Neural cell (in vitro differentiated cells): ENCODE measurements around the gene PRELID3B. TPM values are rescaled to one million over a fixed set of nuclear protein-coding genes. Genes with fewer than 3 reads are reported as not detected.

Experiments used
- H2AFZ ChIP-seq: fragments of 200-600, 300-800 bp; sonication (generic), shearing (Covaris generic); 2 replicates; pipeline ENCODE4 v1.6.0; 2014; ENCODE audit warnings: low read depth, mild to moderate bottlenecking, antibody characterized with exemption, low read length, moderate library complexity
- H3F3A ChIP-seq: fragments of 200-600 bp; shearing (Covaris generic); 2 replicates; pipeline ENCODE4 v1.6.1; 2016; ENCODE audit warnings: mild to moderate bottlenecking, moderate library complexity, mixed read lengths, antibody characterized with exemption, low read length; ENCODE audit not compliant: insufficient read depth, poor library complexity, severe bottlenecking
- H3K27ac ChIP-seq: fragments of 200-600, 300-800 bp; sonication (generic), shearing (Covaris generic); 2 replicates; pipeline ENCODE4 v1.5.1; 2014; ENCODE audit warnings: mild to moderate bottlenecking, low read length, moderate library complexity
- H3K27me3 ChIP-seq: fragments of 300-800, 200-600 bp; sonication (generic), shearing (Covaris generic); 2 replicates; pipeline ENCODE4 v1.6.0; 2014; ENCODE audit warnings: mild to moderate bottlenecking, low read depth, low read length, moderate library complexity; ENCODE audit not compliant: insufficient read depth
- H3K36me3 ChIP-seq: fragments of 300-800, 200-600 bp; sonication (generic), shearing (Covaris generic); 2 replicates; pipeline ENCODE4 v1.5.1; 2014; ENCODE audit warnings: mild to moderate bottlenecking, antibody characterized with exemption, low read length, moderate library complexity; ENCODE audit not compliant: insufficient read depth
- H3K4me2 ChIP-seq: fragments of 300-800, 200-600 bp; sonication (generic), shearing (Covaris generic); 2 replicates; pipeline ENCODE4 v1.6.0; 2014; ENCODE audit warnings: mild to moderate bottlenecking, low read length
- H3K4me3 ChIP-seq: fragments of 300-800, 200-600 bp; sonication (generic), shearing (Covaris generic); 2 replicates; pipeline ENCODE4 v1.5.1; 2014; ENCODE audit warnings: mild to moderate bottlenecking, low read length, moderate library complexity
- H3K79me2 ChIP-seq: fragments of 200-600 bp; shearing (Covaris generic); replicated peaks from 2 replicates; pipeline ENCODE4 v1.6.0; 2014; ENCODE audit warnings: mild to moderate bottlenecking, low read length, moderate library complexity; ENCODE audit not compliant: insufficient read depth
- H3K9ac ChIP-seq: fragments of 300-800, 200-600 bp; sonication (generic), shearing (Covaris generic); 2 replicates; pipeline ENCODE4 v1.6.1; 2016; ENCODE audit warnings: mild to moderate bottlenecking, low read length, mixed read lengths
- H3K9me2 ChIP-seq: fragments of 200-600 bp; shearing (Covaris generic); 2 replicates; pipeline ENCODE4 v1.6.1; 2016; ENCODE audit warnings: mild to moderate bottlenecking, low read length, mixed read lengths; ENCODE audit not compliant: insufficient read depth
- H3K9me3 ChIP-seq: fragments of 200-600, 300-800 bp; sonication (generic), shearing (Covaris generic); 2 replicates; pipeline ENCODE4 v1.6.1; 2016; ENCODE audit warnings: mild to moderate bottlenecking, mixed run types, low read length, moderate library complexity, mixed read lengths
- H4K20me1 ChIP-seq: fragments of 200-600 bp; shearing (Covaris generic); 2 replicates; pipeline ENCODE4 v1.6.1; 2016; ENCODE audit warnings: mild to moderate bottlenecking, mixed run types; ENCODE audit not compliant: insufficient read depth
- CTCF ChIP-seq: fragments of 450-650 bp; IDR thresholded peaks from 2 replicates; pipeline ENCODE4 v1.5.1; 2014; ENCODE audit warnings: antibody characterized with exemption, mild to moderate bottlenecking, moderate library complexity; ENCODE audit not compliant: poor library complexity, severe bottlenecking
- EP300 ChIP-seq: fragments of 450-650 bp; conservative IDR thresholded peaks from 2 replicates; pipeline ENCODE4 v1.6.1; 2014; ENCODE audit warnings: antibody characterized with exemption, mild to moderate bottlenecking, moderate library complexity; ENCODE audit not compliant: poor library complexity, severe bottlenecking
- EZH2 ChIP-seq: fragments of 200-600, 300-800 bp; shearing (Covaris generic), sonication (generic); IDR thresholded peaks from 2 replicates; pipeline ENCODE4 v1.6.1; 2014; ENCODE audit warnings: antibody characterized with exemption, low read length, borderline replicate concordance, mild to moderate bottlenecking; ENCODE audit not compliant: insufficient read depth, poor library complexity, severe bottlenecking
- MXI1 ChIP-seq: fragments of 450-650 bp; conservative IDR thresholded peaks from 2 replicates; pipeline ENCODE4 v1.6.1; 2014; ENCODE audit warnings: antibody characterized with exemption, mild to moderate bottlenecking; ENCODE audit not compliant: poor library complexity, severe bottlenecking
- POLR2AphosphoS5 ChIP-seq: IDR thresholded peaks from 2 replicates; pipeline ENCODE4 v1.6.1; 2012
- RAD21 ChIP-seq: fragments of 450-650 bp; conservative IDR thresholded peaks from 2 replicates; pipeline ENCODE4 v1.6.1; 2014; ENCODE audit warnings: antibody characterized with exemption, mild to moderate bottlenecking, moderate library complexity
- SMC3 ChIP-seq: fragments of 450-650 bp; conservative IDR thresholded peaks from 2 replicates; pipeline ENCODE4 v1.6.1; 2014; ENCODE audit warnings: antibody characterized with exemption, mild to moderate bottlenecking, moderate library complexity; ENCODE audit not compliant: poor library complexity
- TAF1 ChIP-seq: IDR thresholded peaks from 2 replicates; pipeline ENCODE4 v1.6.1; 2012; ENCODE audit warnings: low read depth
- polyA plus RNA-seq: library from polyadenylated mRNA; depleted of rRNA; stranded (reverse); fragments of >200 nt; gene quantifications from 2 replicates; pipeline ENCODE4 v1.2.3, GENCODE V29; 2014
- TF ChIP-seq, protein P1 (sequence below): IDR thresholded peaks from 2 replicates; pipeline ENCODE4 v1.6.1; 2012; ENCODE audit warnings: borderline replicate concordance

The PRELID3B gene
- polyA plus RNA-seq, 1 donor from 2014 or later = 50.5 TPM

DNA sequence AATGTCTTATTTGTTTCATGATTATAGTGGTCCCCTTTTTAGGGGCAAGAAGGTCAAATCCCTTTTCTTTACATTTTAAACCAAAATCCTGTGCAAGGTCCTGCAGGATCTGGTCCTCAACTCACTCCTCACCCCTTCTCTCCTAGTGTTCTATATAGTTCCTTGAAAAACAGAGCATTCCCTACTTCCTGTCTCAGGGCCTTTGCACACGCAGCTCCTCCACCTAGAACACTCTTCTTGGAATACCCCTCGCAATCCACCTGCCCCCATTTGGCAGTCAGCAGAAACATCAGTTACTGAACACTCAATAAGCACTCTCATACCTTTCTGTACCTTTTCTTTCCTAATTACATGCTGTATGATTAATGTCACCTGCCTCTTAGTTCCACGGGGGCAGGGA, 7.2 kb downstream of the PRELID3B start:
- no peaks in the 10 kb centered on the region for H3K27me3 ChIP-seq
- H4K20me1 ChIP-seq = no peaks in the 10 kb centered on the region
- no peaks in the 10 kb centered on the region for H3K9me2 ChIP-seq
- no peak overlapping the region for H3K9ac ChIP-seq
- no peak overlapping the region for H3K27ac ChIP-seq
- H3K4me3 ChIP-seq = no peak overlapping the region
- no peaks in the 10 kb centered on the region for H3K9me3 ChIP-seq
- H2AFZ ChIP-seq = no peak overlapping the region
- no peaks in the 10 kb centered on the region for H3F3A ChIP-seq
- no peak overlapping the region for H3K4me2 ChIP-seq
- TF ChIP-seq MXI1 = no peak
- TF ChIP-seq POLR2AphosphoS5 = no peak
- TF ChIP-seq RAD21 = no peak
- TF ChIP-seq, protein P1, sequence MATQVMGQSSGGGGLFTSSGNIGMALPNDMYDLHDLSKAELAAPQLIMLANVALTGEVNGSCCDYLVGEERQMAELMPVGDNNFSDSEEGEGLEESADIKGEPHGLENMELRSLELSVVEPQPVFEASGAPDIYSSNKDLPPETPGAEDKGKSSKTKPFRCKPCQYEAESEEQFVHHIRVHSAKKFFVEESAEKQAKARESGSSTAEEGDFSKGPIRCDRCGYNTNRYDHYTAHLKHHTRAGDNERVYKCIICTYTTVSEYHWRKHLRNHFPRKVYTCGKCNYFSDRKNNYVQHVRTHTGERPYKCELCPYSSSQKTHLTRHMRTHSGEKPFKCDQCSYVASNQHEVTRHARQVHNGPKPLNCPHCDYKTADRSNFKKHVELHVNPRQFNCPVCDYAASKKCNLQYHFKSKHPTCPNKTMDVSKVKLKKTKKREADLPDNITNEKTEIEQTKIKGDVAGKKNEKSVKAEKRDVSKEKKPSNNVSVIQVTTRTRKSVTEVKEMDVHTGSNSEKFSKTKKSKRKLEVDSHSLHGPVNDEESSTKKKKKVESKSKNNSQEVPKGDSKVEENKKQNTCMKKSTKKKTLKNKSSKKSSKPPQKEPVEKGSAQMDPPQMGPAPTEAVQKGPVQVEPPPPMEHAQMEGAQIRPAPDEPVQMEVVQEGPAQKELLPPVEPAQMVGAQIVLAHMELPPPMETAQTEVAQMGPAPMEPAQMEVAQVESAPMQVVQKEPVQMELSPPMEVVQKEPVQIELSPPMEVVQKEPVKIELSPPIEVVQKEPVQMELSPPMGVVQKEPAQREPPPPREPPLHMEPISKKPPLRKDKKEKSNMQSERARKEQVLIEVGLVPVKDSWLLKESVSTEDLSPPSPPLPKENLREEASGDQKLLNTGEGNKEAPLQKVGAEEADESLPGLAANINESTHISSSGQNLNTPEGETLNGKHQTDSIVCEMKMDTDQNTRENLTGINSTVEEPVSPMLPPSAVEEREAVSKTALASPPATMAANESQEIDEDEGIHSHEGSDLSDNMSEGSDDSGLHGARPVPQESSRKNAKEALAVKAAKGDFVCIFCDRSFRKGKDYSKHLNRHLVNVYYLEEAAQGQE = no peak
- no peak for TF ChIP-seq EZH2
- no peak for TF ChIP-seq TAF1
- no peak for TF ChIP-seq CTCF
- no peak for TF ChIP-seq EP300
- TF ChIP-seq SMC3 = no peak
- H3K79me2 ChIP-seq = peaks cover 12% of the 10 kb centered on the region
- no peaks in the 10 kb centered on the region for H3K36me3 ChIP-seq

- H3K4me3 ChIP-seq = no peak overlapping the region
- no peak overlapping the region for H3K9ac ChIP-seq
- H2AFZ ChIP-seq = no peak overlapping the region
- H3K9me2 ChIP-seq = no peaks in the 10 kb centered on the region
- H3K4me2 ChIP-seq = no peak overlapping the region
- H3K27me3 ChIP-seq = no peaks in the 10 kb centered on the region
- H3K9me3 ChIP-seq = no peaks in the 10 kb centered on the region
- TF ChIP-seq SMC3 (no peak), EP300 (no peak), CTCF (no peak), TAF1 (no peak), RAD21 (no peak), EZH2 (no peak), MXI1 (no peak), POLR2AphosphoS5 (no peak)
- TF ChIP-seq, protein P1 = no peak
- no peaks in the 10 kb centered on the region for H3F3A ChIP-seq
- H4K20me1 ChIP-seq = no peaks in the 10 kb centered on the region
- H3K79me2 ChIP-seq = peaks cover 24% of the 10 kb centered on the region
- H3K27ac ChIP-seq = no peak overlapping the region
- peaks cover 9% of the 10 kb centered on the region for H3K36me3 ChIP-seq
Measured at GRCh38 chr20:59033616-59034165, 8.9 kb downstream of the PRELID3B start.
